Vagina (tissue), 2 donors: ENCODE measurements around the gene ENTPD6.

Experiments
- CTCF ChIP-seq, 3 experiments: fragments of 450-650 bp in 2 of 3; fragments of 200-600 bp in 1 of 3; sonication (generic) in 1 of 3; IDR thresholded peaks; one replicate each; pipeline ENCODE4 v1.5.1; 2017 to 2019; ENCODE audit warnings: antibody characterized with exemption in 3 of 3, mild to moderate bottlenecking in 2 of 3, moderate library complexity in 2 of 3
- POLR2A ChIP-seq, 2 donors: fragments of 450-650 bp; IDR thresholded peaks; one replicate each; pipeline ENCODE4 v1.6.1; 2017; ENCODE audit warnings: antibody characterized with exemption in 2 of 2, mild to moderate bottlenecking in 2 of 2, moderate library complexity in 2 of 2
- POLR2AphosphoS5 ChIP-seq, 2 donors: sonication (generic); formaldehyde crosslinking; IDR thresholded peaks; one replicate each; pipeline ENCODE4 v1.9.0; 2017; ENCODE audit warnings: antibody characterized with exemption in 2 of 2, mild to moderate bottlenecking in 2 of 2, low read depth in 1 of 2; ENCODE audit not compliant: insufficient read depth in 1 of 2

GRCh38 chr20:25206063-25206403 is 10.5 kb downstream of the ENTPD6 start:
- no peak for TF ChIP-seq CTCF (IDR thresholded peaks at IDR 0.05)
- TF ChIP-seq POLR2A (IDR thresholded peaks at IDR 0.05): no peak
- no peak for TF ChIP-seq POLR2AphosphoS5 (IDR thresholded peaks at IDR 0.05; ENCODE audit: insufficient read depth in 1 of 2, low read depth in 1 of 2)
